ENCODE data around the gene ZDHHC4.

DNA sequence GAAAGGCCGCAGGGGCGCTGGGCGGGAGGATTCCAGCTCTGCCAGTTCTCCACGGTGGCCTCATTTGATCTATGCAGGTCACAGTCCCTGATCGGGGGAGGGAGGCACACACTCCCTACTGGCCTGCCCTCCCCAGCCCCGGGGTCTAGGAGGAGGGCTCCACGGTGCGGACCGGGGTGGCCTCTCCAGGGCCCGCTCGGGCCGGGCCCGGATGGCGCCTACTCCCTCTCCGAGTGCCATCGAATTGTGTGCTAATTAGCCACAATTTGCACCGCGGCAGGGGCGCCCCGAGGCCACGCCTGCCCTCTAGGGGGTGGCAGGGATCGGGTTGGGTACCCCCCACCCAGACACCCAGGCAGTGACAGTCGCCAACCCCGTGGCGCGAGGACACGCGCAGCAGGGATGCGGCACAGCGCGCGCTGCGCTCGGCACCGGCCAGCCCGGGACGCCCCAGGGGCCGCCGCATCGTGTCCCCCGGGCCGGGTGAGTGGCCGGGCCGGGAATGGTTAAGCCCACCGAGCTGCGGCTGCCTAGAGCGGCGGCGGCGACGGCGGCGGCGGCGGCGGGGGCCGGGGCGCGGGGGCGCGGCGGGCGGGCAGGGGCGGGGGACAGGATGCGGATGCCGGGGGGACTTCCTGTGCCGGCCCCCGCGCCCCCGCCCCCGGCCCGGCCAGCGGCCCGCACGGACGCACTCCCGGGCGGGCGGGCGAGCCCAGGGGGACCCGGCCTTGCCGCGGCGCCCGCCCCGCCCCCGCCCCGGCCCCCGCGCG lies 37.9 kb downstream of the ZDHHC4 start, which contains the start of gene ZNF853:
- TF ChIP-seq, protein P1, sequence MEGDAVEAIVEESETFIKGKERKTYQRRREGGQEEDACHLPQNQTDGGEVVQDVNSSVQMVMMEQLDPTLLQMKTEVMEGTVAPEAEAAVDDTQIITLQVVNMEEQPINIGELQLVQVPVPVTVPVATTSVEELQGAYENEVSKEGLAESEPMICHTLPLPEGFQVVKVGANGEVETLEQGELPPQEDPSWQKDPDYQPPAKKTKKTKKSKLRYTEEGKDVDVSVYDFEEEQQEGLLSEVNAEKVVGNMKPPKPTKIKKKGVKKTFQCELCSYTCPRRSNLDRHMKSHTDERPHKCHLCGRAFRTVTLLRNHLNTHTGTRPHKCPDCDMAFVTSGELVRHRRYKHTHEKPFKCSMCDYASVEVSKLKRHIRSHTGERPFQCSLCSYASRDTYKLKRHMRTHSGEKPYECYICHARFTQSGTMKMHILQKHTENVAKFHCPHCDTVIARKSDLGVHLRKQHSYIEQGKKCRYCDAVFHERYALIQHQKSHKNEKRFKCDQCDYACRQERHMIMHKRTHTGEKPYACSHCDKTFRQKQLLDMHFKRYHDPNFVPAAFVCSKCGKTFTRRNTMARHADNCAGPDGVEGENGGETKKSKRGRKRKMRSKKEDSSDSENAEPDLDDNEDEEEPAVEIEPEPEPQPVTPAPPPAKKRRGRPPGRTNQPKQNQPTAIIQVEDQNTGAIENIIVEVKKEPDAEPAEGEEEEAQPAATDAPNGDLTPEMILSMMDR (IDR thresholded peaks at IDR 0.05), result no peak
- no peak for TF ChIP-seq EP300 (IDR thresholded peaks at IDR 0.05; ENCODE audit: low read depth)
- TF ChIP-seq POLR2A (IDR thresholded peaks at IDR 0.05), result no peak
- TF ChIP-seq POLR2AphosphoS5 (IDR thresholded peaks at IDR 0.05), result no peak

Measured in transverse colon (tissue), 4 donors.